Measurements from ENCODE around the gene ARR3.
"Not testable (repeated sequence)": the region's sequence is repeated elsewhere in the genome, so short reads cannot be mapped to it uniquely, and the experiment has no call there.

The ARR3 gene

DNA sequence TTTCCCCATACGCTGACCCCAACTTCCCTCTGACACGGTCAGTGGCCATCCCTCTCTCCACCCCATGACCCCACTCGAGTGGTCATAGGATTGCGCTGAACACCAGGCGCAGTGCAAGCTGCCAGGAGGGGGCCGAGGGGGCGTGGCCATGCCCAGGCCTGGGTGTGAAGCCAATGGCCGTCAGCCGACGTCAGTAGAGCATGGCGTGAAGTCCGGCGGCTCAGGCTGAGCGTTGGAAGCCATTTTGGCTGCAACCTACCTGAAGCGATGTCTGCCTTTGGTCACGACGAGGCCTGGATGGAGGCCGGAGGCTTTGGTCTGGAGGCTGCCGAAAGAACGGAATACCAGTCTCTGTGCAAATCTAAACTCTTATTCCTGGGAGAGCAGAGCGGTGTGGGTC is 13.8 kb downstream of the ARR3 start, which contains the start of gene RAB41:
TSS of gene RAB41 (plus strand) at position 222 of the 400 bp plus-strand sequence. CDS start at position 268, 46 bp downstream.
- Histone ChIP-seq H3K36me3 (ENCODE audit: control insufficient read depth, low read depth, low read length) (peaks cover 8% of the 10 kb centered on the region), H3K4me1 (ENCODE audit: control insufficient read depth, low read depth, low read length) (no peaks in the 10 kb centered on the region), H3K27ac (ENCODE audit: low read length) (no peak within 1 kb of the TSS), H3K9me3 (ENCODE audit: control insufficient read depth, low read depth, low read length) (peaks cover 6% of the 10 kb centered on the region), H3K4me3 (ENCODE audit: low read length) (no peak within 1 kb of the TSS), H3K9ac (ENCODE audit: low read length) (no peak within 1 kb of the TSS), H3K27me3 (ENCODE audit: control insufficient read depth, insufficient read depth, low read length) (no peaks in the 10 kb centered on the region)

DNA sequence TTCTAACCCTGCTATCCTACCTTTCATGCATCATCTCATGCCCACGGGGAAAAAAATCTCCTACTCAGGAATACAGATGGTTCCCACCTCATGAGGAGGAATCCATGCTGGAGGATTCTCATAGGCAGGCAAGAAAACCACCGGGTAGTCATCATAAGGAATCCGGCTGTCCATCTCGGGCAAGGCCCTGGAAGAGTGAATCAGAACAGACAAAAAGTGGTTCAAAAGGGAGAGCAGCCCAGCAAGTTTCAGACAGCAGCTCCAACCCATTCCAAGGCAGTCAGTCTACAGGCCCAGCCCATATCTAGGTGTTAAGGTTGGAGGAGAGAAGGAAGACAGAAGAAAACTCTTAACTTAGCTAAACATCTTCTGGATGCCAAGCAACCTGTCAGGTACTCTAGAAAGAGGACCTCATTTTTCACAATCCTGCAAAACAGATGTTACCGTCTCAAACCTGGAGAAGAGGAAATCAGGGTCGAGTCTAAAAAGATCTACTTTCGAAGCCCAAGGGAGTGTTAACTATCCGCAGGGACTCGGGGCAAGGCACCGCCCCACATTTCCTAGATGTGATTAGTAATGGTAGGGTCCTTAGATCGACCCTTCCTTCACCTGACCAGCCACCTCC is 21.1 kb downstream of the ARR3 start:
- H3K4me1 ChIP-seq (ENCODE audit: control insufficient read depth, low read depth, low read length): no peaks in the 10 kb centered on the region
- H3K4me3 ChIP-seq (ENCODE audit: low read length): peak overlapping the region; percentile 67
- no peak overlapping the region for H3K27ac ChIP-seq (ENCODE audit: low read length)
- no peaks in the 10 kb centered on the region for H3K27me3 ChIP-seq (ENCODE audit: control insufficient read depth, insufficient read depth, low read length)
- peaks cover 11% of the 10 kb centered on the region for H3K36me3 ChIP-seq (ENCODE audit: control insufficient read depth, low read depth, low read length)
- H3K9me3 ChIP-seq (ENCODE audit: control insufficient read depth, low read depth, low read length): peaks cover 6% of the 10 kb centered on the region
- H3K9ac ChIP-seq (ENCODE audit: low read length): peak overlapping the region; percentile 14

DNA sequence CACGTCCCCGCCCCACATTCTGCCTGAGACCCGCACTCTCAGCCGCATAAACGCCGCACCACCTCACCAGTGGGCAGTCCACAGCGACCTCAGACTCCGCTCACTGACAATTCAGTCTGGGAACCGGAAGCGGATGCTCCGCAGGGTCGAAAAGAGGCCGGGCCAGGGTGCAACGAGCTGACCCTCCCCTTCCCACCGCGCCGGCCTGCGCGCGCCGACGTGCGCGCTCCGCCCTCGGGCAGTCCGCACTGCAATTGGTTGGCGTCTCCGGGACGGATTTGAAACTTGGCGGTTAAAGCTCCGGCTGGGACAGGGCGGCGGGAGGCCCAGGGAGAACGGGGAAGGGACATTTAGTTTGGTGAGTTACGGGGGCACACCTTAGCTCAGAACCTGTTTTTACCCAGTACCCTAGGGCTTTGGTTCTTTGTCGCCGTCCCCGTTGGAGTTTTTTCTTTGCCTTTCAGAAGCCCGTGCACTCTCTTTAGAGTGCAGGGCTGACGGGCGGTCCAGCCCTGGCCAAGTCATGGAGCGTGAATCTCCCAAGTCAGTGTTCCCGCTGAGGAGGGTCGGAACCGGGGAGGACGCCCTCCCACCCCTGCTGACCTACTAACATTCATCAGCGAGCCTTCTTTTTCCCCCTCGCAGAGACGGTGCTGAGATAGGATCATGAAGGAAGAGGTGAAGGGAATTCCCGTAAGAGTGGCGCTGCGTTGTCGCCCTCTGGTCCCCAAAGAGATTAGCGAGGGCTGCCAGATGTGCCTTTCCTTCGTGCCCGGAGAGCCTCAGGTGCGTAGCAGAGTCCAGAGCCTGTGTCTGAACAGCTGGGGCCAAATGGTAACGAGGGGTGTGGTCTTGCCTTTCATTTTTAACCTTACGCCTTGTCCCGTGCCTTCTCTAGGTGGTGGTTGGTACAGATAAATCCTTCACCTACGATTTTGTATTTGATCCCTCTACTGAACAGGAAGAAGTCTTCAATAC is 21.9 kb downstream of the ARR3 start, which contains the start of the genes KIF4A and PDZD11:
TSS of gene KIF4A (plus strand) at position 312 of the 978 bp plus-strand sequence. CDS start at position 667, 355 bp downstream.
TSS of gene PDZD11 (minus strand) at position 135 of the 978 bp plus-strand sequence. CDS start 586 bp downstream, outside the sequence.
- Histone ChIP-seq H3K9ac (ENCODE audit: low read length) (peak within 1 kb of the TSS; percentile 67), H3K36me3 (ENCODE audit: control insufficient read depth, low read depth, low read length) (peaks cover 15% of the 10 kb centered on the region), H3K4me1 (ENCODE audit: control insufficient read depth, low read depth, low read length) (no peaks in the 10 kb centered on the region), H3K27ac (ENCODE audit: low read length) (peak within 1 kb of the TSS; percentile 63), H3K4me3 (ENCODE audit: low read length) (peak within 1 kb of the TSS; percentile 67), H3K27me3 (ENCODE audit: control insufficient read depth, insufficient read depth, low read length) (no peaks in the 10 kb centered on the region), H3K9me3 (ENCODE audit: control insufficient read depth, low read depth, low read length) (peaks cover 9% of the 10 kb centered on the region)

DNA sequence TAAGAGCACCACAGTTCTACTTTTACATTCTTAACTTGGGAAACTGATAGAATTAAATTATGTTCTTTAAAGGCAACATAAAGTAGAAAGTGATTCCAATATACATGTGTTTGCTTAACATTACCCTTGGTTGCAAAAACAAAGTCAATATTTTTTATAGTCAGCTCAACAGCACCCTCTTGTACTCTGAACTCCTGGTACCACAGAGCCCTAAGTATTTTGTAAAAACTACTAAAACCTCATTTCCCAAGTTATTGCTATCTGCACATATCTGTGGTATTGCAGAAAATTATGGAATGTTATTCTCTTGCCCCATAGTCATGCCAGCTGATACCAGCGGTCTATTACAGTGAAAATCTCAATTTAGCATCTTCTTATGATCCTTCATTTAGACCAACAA is 24.7 kb downstream of the ARR3 start:
- Histone ChIP-seq H3K9me3 (ENCODE audit: control insufficient read depth, low read depth, low read length) (peaks cover 12% of the 10 kb centered on the region), H3K27me3 (ENCODE audit: control insufficient read depth, insufficient read depth, low read length) (no peaks in the 10 kb centered on the region), H3K9ac (ENCODE audit: low read length) (no peak overlapping the region), H3K36me3 (ENCODE audit: control insufficient read depth, low read depth, low read length) (peaks cover 4% of the 10 kb centered on the region), H3K4me3 (ENCODE audit: low read length) (no peak overlapping the region), H3K4me1 (ENCODE audit: control insufficient read depth, low read depth, low read length) (no peaks in the 10 kb centered on the region), H3K27ac (ENCODE audit: low read length) (no peak overlapping the region)

DNA sequence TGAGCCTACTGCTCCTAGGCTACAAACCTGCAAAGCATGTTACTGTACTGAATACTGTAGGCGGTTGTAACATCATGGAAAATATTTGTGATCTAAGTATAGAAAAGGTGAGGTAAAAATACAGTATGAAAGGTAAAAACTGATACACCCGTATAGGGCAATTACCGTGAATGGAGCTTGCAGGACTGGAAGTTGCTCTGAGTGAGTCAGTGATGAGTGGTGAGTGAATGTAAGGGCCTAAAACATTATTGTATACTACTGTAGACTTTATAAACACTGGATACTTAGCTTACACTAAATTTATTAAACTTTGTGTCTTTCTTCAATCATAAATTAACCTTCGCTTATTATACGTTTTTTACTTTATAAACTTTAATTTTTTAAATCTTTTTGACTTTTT is 25.5 kb downstream of the ARR3 start:
- peaks cover 4% of the 10 kb centered on the region for H3K36me3 ChIP-seq (ENCODE audit: control insufficient read depth, low read depth, low read length)
- H3K9ac ChIP-seq (ENCODE audit: low read length): no peak overlapping the region
- no peak overlapping the region for H3K4me3 ChIP-seq (ENCODE audit: low read length)
- H3K27me3 ChIP-seq (ENCODE audit: control insufficient read depth, insufficient read depth, low read length): no peaks in the 10 kb centered on the region
- H3K4me1 ChIP-seq (ENCODE audit: control insufficient read depth, low read depth, low read length): no peaks in the 10 kb centered on the region
- peaks cover 12% of the 10 kb centered on the region for H3K9me3 ChIP-seq (ENCODE audit: control insufficient read depth, low read depth, low read length)
- no peak overlapping the region for H3K27ac ChIP-seq (ENCODE audit: low read length)

DNA sequence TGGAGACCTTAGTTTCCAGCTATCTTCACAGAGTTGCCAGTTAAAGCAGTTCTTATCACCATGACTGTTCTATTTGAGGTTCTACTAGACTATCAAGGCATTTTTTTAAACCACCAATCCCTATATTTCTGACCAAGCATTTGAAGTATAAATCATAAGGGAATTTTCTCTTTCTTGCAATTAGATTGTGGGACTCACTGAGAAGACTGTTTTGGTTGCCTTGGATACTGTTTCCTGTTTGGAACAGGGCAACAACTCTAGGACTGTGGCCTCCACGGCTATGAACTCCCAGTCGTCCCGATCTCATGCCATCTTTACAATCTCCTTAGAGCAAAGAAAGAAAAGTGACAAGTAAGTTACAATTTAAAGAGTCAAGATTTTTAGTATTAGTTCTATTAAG is 33.6 kb downstream of the ARR3 start:
- Histone ChIP-seq H3K9me3 (ENCODE audit: control insufficient read depth, low read depth, low read length) (peaks cover 14% of the 10 kb centered on the region), H3K27me3 (ENCODE audit: control insufficient read depth, insufficient read depth, low read length) (no peaks in the 10 kb centered on the region), H3K27ac (ENCODE audit: low read length) (no peak overlapping the region), H3K36me3 (ENCODE audit: control insufficient read depth, low read depth, low read length) (peaks cover 22% of the 10 kb centered on the region), H3K4me3 (ENCODE audit: low read length) (no peak overlapping the region), H3K9ac (ENCODE audit: low read length) (no peak overlapping the region), H3K4me1 (ENCODE audit: control insufficient read depth, low read depth, low read length) (no peaks in the 10 kb centered on the region)

DNA sequence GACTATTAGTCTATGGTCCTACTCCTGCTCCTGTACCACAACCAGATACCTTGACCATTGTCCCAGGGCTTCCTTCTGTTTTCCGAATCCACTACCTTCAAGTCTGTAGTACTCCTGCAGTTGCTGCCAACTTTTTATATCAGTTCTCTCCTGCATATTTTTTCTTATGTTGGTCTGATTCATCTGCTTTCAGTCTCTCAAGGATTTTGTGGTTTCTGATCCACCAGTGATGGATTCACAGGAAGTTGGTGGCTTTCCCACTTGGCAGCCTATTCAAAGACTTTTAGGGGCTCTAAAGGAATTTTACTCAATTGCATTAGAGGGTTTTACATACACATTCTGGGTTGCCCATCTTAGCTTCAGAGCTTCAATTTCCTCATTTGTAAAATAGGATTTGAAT is 45.4 kb downstream of the ARR3 start:
- Histone ChIP-seq H3K27me3 (ENCODE audit: control insufficient read depth, insufficient read depth, low read length) (no peaks in the 10 kb centered on the region), H3K9me3 (ENCODE audit: control insufficient read depth, low read depth, low read length) (peaks cover 10% of the 10 kb centered on the region), H3K9ac (ENCODE audit: low read length) (no peak overlapping the region), H3K36me3 (ENCODE audit: control insufficient read depth, low read depth, low read length) (no peaks in the 10 kb centered on the region), H3K4me3 (ENCODE audit: low read length) (no peak overlapping the region), H3K27ac (ENCODE audit: low read length) (no peak overlapping the region), H3K4me1 (ENCODE audit: control insufficient read depth, low read depth, low read length) (no peaks in the 10 kb centered on the region)

DNA sequence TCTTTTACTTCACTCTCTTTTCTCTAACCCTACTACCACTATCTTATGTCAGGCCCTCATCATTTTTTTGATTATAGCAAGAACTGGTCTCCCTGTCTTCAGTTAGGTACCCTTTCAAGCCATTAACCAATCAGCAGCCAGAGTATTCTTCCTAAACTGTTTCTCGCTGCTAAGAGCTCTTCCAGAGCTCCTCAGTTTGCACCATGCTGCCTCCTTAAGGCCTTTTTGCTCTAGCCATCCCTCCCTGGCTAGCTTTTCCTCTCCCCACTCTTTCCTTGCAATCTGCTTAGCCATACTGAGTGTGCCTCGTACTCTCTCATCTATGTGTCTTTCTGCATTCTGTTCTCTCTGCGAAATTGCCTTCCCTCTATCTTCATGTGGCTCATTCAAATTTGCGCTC is 54.6 kb downstream of the ARR3 start:
- Histone ChIP-seq H3K4me1 (ENCODE audit: control insufficient read depth, low read depth, low read length) (no peaks in the 10 kb centered on the region), H3K27me3 (ENCODE audit: control insufficient read depth, insufficient read depth, low read length) (no peaks in the 10 kb centered on the region), H3K9ac (ENCODE audit: low read length) (no peak overlapping the region), H3K4me3 (ENCODE audit: low read length) (no peak overlapping the region), H3K27ac (ENCODE audit: low read length) (no peak overlapping the region), H3K9me3 (ENCODE audit: control insufficient read depth, low read depth, low read length) (peaks cover 21% of the 10 kb centered on the region), H3K36me3 (ENCODE audit: control insufficient read depth, low read depth, low read length) (no peaks in the 10 kb centered on the region)

DNA sequence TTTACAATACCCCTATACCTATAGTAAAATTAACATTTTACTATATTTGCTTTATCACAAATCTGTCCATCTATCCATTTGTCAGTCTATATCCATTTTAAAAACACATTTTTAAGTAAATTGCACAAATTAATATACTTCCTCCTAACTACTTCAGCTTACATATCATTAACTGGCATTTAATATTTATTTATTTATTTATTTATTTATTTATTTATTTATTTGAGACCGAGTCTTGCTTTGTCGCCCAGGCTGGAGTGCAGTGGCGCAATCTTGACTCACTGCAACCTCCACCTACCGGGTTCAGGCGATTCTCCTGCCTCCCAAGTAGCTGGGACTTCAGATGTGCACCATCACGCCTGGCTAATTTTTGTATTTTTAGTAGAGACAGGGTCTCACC is 55.5 kb downstream of the ARR3 start:
- not testable (repeated sequence) for H3K36me3 ChIP-seq (ENCODE audit: control insufficient read depth, low read depth, low read length); H3K27ac ChIP-seq (ENCODE audit: low read length)
- peaks cover 21% of the 10 kb centered on the region for H3K9me3 ChIP-seq (ENCODE audit: control insufficient read depth, low read depth, low read length)

DNA sequence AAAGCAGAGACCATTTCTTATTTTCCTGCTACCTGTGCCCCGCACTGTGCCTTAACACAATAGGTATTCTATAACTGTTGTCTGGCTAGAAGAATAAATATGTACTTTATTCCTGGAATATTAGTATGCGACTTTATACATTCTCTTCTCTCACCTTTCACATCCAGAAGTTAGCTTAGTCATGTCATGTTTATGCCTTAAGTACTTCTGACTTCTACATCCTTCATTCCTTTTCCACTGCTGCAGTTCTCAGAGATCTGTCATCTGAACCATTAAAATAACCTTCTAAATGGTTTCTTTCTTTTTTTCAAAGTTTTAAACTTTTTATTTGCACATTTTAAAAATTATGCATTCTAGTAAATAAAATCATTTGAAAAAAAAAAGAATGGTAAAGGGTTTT is 56.2 kb downstream of the ARR3 start:
- Histone ChIP-seq H3K27me3 (ENCODE audit: control insufficient read depth, insufficient read depth, low read length) (no peaks in the 10 kb centered on the region), H3K9me3 (ENCODE audit: control insufficient read depth, low read depth, low read length) (peaks cover 25% of the 10 kb centered on the region), H3K4me1 (ENCODE audit: control insufficient read depth, low read depth, low read length) (no peaks in the 10 kb centered on the region), H3K36me3 (ENCODE audit: control insufficient read depth, low read depth, low read length) (no peaks in the 10 kb centered on the region), H3K9ac (ENCODE audit: low read length) (no peak overlapping the region), H3K27ac (ENCODE audit: low read length) (no peak overlapping the region), H3K4me3 (ENCODE audit: low read length) (no peak overlapping the region)

More for the DNA sequence above, 55.5 kb downstream of the ARR3 start:
- H3K4me3 ChIP-seq (ENCODE audit: low read length); H3K9ac ChIP-seq (ENCODE audit: low read length); H3K4me1 ChIP-seq (ENCODE audit: control insufficient read depth, low read depth, low read length); H3K27me3 ChIP-seq (ENCODE audit: control insufficient read depth, insufficient read depth, low read length): not testable (repeated sequence)

DNA sequence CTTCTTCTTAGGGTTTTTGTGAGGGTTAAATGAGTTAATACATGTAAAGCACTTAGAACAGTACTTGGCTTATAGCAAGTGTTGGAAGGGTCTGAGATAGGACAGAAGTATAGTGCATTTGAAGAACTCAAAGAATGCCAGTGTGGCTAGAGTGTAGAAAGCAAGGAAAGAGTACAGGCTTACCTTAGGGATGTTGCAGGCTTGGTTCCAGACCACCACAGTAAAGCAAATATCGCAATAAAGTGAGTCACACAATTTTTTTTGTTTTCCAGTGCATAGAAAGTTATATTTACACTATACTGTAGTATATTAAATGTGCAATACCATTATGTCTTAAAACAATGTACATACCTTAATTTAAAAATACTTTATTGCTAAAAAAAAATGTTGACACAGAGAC is 63.0 kb downstream of the ARR3 start:
- peaks cover 25% of the 10 kb centered on the region for H3K36me3 ChIP-seq (ENCODE audit: control insufficient read depth, low read depth, low read length)
- no peaks in the 10 kb centered on the region for H3K4me1 ChIP-seq (ENCODE audit: control insufficient read depth, low read depth, low read length)
- H3K9ac ChIP-seq (ENCODE audit: low read length): no peak overlapping the region
- H3K9me3 ChIP-seq (ENCODE audit: control insufficient read depth, low read depth, low read length): peaks cover 6% of the 10 kb centered on the region
- H3K4me3 ChIP-seq (ENCODE audit: low read length): no peak overlapping the region
- no peaks in the 10 kb centered on the region for H3K27me3 ChIP-seq (ENCODE audit: control insufficient read depth, insufficient read depth, low read length)
- H3K27ac ChIP-seq (ENCODE audit: low read length): no peak overlapping the region
